NCI-H82 treated with DMSO at 0.1 percent for 48 hours (cell line): Measurements from ENCODE around the gene ELF4.

Source experiments
- DNase-seq: peaks from one replicate; lab custom pipeline; 2025; ENCODE audit not compliant: unreplicated experiment; lab: John Stamatoyannopoulos, UW

ELF4 gene

DNA sequence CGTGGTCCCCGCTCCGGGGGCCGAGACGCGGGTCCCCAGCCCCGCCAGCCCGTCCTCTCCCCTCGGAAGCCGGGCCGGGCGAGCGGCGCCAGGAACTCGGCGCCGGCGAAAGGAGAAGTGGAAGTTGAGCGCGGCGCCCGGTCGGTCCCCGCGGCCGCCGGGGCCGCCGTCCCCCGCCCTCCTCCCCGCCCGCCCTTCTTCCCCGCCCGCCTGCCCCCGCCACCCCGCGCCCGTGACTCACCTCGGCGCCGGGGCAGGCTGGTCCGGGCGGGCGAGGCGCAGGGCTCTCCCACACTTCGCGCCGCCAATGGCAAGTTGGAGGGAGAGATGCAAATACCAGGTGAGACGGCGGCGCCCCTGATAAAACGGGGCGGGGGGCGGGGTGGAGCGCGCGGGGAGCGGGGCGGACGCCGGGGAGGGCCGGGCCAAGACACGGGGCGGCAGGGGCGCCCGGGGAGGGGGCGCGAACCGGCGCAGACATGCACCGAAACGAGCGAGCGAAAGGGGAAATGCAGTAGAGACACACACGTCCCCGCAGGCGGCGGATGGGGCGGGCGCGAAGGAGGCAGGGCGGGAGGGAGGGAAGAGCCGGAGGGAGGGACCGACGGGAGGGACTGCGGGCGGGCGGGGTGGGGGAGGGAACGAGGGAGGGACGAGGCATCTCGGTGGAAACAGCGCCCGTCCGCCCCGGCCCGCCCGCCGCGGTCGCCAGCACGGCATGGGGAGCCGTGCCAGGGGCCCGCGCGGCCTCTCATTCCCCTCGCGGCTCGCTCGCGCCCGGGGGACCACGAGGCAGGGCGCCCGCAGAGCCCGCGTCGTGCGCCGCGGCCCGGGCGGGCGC is at the start of gene ELF4:
Gene ELF4, minus strand, starts transcription at position 119 of the 841 bp plus-strand sequence. CDS start 29,167 bp downstream, outside the sequence.
- DNase-seq, result no peak

DNA sequence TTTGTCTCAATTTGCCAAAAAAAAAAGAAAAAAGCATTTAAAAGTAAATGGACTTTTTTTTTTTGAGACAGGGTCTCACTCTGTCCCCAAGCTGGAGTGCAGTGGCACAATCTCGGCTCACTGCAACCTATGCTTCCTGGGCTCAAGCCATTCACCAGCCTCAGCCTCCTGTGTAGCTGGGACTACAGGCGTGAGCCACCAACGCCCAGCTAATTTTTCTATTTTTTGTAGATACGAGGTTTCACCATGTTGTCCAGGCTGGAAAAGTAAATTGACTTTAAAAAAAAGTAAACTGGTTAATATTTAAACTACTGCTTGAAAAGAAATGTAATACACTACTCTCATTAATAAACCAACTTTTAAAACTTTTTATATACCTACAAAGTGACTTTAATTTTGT is 49.5 kb upstream of the ELF4 start:
- no peak for DNase-seq

DNA sequence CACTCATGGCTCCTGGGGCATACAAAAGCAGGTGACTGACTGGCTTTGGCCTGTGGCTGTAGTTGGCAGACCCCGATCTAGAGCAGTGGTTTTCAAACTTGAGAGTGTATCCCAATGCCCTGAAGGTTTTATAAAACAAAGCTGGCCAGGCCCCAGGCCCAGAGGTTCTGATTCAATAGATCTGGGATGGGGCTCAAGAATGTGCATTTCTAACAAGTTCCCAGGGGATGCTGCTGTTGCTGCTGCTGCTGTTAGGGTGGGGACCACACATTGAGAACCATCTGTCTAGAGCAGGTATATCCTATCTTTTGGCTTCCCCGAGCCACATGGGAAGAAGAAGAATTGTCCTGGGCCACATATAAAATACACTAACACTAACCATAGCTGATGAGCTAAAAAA is 48.0 kb upstream of the ELF4 start:
- DNase-seq, result no peak

DNA sequence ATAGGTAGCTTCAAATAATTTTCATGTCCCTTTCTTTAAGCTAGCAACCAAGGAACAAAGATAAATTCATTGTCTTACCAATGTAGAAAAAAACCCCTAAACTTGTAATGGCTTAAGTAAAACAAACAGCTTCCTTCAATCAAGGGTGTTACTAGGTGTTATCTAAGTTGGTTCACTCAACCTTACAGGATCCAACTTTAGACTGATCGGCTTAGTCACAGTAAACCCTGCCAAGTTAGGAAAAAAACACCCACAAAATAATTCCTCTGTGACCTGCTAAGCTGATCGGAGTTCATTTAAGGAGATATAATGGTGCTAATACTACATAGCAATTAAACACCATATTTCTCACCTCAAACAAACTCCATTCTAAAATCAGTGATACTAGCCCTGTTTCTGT is 45.3 kb upstream of the ELF4 start:
- peak; percentile 72 for DNase-seq

DNA sequence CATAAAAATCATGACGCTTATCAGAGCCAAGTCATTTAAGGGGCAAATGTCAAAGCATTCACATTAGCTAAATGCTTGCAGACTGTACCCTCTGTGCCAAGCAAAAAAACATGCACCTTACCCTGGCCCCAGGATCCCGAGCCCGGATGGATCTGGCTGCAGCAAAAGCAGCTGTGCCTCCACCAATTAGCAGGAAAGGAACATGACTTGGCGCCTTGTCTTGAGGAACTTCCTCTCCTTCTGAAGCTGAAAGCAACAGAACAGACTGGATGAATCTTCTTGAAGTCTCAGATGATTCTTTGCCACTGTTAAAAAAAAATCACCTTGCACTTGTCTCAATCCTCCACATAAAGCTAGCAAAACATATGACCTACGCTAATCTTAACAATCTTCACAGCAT is 37.3 kb upstream of the ELF4 start:
- DNase-seq, result no peak

DNA sequence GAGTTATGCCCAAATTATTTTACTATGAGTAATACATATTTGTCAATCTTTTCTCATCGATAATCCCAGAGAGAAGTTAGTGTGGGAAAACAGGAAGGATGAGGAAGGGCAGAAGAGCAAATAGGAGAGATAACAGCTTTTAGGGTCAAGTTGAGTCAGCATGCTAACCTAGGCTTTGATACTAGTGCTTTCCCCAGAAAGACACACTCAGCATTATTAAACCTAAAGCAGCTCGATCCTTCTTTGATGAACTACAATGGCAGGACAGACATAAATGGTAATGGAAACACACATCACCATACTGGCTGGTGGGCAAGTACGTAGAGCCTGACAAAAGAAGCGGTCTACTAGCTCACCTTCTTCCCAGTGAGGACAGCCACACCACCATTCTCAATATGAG is 34.8 kb upstream of the ELF4 start:
- no peak for DNase-seq

DNA sequence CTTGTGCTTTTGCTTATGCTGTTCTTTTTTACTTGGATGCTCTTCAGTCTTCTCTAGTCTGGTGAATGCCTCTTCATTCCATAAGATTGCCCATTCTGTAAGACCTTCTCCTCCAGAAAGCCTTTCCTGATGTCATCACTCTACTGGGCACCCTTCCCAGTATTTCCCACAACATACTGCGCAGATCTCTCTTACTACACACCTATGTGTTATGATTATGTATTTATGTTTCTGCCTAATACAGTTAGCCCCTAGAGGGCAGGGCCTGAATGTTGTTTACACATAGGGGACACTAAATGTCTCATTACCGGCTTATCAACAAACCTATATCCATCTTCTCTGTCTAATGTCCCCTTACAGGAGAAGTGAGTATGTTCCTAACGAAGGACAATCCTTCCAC is 34.2 kb upstream of the ELF4 start:
- no peak for DNase-seq

DNA sequence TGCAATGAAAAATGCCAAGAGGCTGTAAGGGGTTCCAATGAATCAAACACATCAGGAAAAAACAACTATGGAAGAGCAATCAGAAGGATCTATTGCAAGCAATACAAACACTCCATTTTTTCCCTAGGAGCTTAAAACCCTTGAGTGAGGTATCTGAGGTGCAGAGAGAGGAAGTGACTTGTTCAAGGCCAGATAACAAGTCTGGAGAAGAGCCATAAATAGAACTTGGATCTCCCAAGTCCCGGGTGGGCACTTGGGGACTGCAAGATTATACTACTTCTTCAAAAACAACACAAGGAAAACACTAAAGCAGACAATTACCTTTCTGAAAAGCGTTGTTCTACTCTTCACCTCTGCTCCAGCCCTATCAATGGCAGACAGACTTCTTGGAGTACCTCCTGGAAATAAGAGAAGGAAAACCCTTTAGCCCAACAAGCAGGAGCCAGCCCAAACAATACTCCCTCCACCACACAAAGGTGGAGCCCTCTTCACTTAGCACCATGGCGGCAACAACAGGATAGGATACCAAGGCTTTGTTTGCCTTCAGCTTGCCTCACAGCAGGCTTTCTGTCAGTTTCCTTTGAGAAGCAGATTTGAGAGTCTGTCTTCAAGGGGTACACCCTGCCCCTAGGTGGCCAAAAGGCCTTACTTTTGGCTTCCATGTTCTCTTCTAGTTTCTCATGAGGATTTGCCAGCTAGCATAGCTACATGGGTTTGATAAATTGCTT is 29.3 kb upstream of the ELF4 start:
- no peak for DNase-seq

DNA sequence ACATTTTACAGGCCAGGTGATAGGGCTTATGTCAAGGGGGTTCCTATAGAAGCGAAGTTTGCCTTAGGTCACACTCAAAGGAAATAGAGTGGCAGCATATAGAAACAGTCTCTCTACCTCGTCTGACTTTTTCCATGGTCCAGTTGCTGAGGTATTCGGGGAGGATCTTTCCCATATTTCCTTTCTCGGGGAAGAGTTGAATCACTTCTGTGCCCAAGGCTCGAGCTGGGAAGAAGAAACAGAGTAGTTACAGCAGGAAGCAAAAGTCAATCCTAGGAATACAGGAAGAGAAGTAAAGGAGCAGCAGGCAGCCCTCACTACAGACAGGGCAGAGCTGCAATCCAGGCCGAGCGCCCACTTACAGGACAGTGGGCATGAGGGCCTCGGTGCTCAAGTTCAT is 26.7 kb upstream of the ELF4 start:
- no peak for DNase-seq

DNA sequence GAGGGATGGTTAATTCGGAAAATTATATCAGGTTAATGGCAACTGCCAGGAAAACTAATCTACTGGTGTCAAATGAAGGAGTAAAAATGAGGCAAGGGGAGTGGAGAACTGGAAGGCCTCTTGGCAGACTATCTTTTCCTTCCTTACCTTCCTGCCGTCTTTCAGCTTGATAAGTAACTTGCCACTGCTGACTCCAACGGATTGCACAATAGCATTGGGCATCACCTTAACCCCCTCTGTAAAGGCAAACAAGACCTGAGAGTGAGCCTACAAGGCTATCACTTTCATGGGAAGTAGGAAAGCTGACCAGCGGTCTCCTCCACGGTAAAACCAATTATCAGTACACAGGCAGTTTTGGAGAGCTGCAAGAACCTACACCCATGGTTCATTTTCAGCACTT is 26.2 kb upstream of the ELF4 start:
- no peak for DNase-seq

DNA sequence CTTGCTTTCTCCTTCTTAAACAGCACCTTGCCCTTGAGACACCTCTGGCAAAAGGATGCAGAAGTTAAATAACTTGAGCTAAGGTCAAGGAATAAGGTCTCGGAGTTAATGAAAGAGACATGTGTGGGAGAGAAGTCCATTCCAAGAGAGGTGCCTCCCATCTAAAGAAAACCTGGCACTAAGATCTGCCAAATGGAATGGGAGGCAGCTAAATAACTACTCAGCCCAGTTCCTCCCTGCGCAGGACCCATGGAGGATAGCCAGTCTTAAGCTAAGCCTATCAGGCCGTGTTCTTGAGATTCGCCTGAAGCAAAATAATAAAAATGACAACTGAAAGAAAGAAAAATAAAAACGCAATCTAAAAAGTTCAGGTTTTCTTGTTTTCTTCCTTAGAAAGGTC is 20.7 kb upstream of the ELF4 start:
- DNase-seq, result no peak

DNA sequence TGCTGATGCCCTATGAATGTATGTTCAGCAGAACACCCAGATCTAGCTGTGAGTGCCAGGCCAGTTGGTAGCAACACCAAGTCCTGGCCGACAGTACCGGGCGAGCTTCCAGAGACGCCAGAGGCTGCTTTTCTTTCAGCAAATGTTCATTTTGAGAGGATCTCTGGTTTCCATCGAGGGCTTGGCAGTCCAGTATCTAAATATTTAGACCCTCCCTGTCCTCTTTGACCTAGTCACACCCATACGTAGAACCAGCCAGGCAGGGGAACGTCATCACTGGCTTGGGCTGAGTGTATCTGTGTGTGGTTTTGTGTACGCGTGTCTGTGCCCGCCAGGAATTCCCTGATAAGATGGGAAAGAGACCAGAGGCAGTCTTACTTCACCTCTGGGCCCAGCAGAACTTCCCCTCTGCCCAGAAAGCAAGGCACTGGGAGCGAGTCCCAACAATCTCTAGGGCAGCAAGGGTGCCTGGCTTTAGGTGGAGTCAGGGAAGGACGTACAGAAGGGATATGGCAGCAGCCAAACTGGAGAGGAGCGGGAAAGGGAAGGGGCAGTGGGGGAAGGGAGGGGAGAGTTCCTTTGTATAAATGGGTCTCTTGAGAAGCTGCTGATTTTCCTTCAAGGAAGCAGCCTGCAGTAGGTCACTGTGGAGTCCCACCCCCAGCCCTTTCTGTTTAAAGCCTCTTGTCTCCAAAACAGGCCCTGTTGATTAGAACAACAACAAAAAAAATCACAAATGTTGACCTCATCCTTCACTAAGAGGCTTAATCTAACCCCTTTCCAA is 15.0 kb upstream of the ELF4 start:
- DNase-seq, result no peak

DNA sequence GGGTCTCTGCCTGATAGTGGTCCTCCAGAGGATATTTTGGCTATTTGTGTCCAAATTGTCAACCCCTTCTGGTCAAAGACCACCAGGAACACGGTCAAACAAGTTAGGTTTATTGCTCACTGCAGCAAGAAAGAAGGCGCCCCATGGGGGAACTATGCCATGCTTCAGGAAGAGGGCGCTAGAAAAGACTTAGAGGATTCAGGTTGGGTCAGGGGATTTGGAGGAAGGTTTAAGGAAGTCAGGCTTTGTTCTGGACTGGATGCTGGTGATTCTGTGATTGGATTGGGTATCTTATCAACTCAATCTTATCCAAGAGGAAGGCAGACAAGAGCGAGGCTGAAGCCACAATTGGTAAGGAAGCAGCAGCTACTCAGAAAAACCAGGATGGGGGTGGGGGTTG is 14.3 kb upstream of the ELF4 start:
- DNase-seq, result no peak

DNA sequence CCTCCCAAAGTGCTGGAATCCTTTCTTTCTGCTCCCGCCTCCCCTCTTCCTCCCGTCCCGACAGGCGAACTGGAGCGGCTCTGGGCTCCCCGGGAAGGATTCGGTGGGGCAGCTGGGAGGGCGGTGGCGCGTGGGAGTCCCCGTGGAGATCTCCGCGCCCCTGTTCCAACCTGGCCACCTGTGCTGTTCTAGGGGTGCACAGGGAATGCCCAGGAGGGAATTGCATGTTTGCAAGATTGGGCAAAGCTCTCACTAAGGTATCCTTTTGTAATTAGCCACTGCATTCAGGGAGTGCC is 11.2 kb upstream of the ELF4 start:
- no peak for DNase-seq

DNA sequence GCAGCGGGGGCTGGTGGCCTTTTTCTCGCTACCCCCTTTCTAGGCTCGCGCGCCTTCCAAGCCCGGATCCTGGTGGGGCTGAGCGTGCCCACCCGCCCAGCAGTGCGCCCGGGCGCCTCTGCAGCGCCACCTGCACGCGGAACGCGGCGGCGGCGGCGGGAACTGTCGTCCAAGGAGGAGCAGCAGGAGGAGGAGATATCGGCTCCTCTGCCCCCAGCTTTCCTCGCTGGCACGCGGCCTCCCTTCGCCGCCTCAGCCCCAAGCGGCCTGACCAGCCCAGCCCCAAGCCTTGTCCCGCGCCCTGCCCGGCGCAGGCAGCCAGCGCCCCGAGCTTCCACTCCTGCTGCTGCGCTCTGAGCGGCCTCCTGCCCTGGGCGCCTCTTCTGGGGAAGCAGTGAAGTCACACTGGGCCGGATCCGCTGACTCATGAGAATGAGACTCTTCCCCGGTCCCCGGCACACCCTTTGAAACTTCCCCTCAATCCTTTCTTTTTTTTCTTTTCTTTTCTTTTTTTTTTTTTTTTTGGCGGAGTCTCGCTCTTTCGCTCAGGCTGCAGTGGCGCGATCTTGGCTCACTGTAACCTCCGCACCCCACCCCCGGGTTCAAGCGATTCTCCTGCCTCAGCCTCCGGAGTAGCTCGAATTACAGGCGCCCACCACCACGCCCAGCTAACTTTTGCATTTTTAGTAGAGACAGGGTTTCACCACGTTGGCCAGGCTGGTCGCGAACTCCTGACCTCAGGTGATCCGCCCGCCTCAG is 10.6 kb upstream of the ELF4 start:
- no peak for DNase-seq

DNA sequence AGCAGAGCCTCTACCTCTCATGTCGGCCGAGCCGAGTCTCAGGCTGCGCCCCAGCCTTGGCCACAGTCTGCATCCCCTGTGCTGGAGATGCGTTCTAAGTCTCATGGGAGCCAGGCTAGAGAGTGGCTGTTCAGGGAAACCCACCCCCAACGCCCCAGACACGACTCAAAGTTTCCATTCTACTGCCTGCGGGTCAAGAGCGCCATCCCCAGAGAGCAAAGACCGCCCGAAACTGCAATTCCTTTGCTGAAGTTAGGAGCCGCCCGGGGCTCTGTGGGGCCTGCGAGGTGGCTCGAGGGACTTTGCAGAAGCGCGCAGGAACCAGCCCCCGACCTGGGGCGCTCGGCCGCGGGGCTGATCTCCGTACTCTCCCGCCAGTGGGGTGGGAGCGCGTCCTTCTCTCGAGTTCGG is 10.0 kb upstream of the ELF4 start:
- DNase-seq, result no peak

DNA sequence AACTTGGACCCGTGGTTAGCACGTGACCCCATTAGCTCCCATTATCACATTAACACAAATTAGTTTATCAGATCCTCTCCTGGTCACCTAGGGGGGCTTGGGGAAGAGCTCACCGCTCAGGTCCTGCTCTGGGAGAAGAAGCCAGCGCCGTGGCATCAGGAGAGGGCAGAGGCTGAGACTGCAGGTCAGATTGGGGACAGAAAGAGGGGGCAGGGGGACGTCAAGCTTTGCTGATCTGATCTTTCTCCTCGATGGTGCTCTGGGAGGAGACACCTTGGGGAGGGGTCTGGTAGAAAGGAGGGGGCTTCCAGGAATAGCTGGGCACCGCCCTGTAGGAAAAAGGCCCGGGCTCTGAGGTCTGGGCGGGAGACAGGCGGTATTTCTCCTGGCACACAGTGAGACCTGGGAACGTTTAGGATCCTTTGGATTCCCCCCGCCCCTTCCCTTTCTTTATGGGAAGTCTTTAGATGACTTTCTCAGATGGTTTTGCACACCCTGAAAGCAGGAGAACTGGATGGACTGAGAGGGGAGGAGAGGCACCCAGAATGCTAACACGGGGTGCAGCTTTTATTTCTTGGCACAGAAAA is 9.1 kb upstream of the ELF4 start:
- DNase-seq, result no peak

DNA sequence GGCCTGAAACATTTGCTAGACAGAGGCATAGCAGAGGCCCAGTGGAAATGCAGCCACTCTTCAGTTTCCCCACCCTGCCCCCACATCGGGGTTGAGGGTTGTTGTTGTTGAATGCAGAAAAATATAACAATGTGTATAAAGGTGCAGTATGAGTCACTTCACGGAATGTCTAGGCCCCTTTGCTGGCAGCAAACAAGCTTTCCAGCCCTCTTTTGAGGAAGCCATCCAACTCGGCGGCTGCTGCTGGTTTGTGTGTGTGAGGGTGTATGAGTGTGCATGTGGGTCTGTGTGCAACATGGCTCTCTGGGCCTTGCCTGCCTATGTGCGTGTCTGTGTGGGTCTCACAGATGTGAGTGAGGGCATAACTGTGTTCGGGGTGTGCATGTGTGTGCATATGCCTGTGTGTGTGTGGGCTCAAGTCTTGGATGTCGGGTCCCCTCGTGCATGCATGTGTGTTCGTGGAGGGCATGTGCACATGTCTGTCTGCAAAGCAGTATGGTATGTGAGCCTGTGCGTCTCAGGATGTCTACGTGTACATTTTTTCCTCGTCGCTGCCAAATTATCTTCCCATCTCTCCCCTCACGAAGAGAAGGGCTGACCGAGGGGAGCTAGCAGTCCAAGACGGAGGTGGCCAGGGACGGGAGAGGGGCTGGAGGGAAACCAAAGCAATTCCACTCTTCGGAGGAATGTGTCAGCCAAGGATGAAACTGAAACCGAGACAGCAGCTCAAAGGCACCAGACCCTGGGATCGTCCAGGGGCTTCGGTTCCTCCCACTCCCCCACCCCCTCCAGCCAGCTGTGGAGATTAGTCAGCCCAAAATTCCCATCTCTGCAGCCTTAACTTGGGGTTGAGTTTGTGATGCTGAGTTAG is 8.4 kb upstream of the ELF4 start:
- DNase-seq, result no peak

DNA sequence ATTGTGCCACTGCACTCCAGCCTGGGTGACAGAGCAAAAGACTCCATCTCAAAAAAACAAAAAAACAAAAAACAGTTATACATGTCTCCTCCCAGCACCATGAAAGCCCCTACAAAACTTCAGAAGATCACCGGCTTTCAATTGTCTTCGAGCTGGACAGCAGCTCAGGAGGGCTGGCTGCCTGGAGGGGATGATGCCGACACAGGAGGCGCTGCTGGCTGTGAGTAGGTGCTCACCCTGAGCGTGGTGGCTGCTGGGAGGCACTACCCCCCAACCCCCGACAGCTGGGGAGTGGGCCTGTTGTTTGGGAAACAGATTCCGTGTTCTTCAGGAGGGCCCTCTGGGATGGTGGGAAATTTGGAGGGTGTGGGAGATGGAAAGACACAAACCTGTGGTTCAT is 6.9 kb upstream of the ELF4 start:
- DNase-seq, result no peak
